Neural cell (in vitro differentiated cells): ENCODE data around the gene BMP10.

Experiments used
- EP300 ChIP-seq: fragments of 450-650 bp; conservative IDR thresholded peaks from 2 replicates; pipeline ENCODE4 v1.6.1; 2014; ENCODE audit warnings: antibody characterized with exemption, mild to moderate bottlenecking, moderate library complexity; ENCODE audit not compliant: poor library complexity, severe bottlenecking
- MXI1 ChIP-seq: fragments of 450-650 bp; conservative IDR thresholded peaks from 2 replicates; pipeline ENCODE4 v1.6.1; 2014; ENCODE audit warnings: antibody characterized with exemption, mild to moderate bottlenecking; ENCODE audit not compliant: poor library complexity, severe bottlenecking
- POLR2AphosphoS5 ChIP-seq: IDR thresholded peaks from 2 replicates; pipeline ENCODE4 v1.6.1; 2012
- RAD21 ChIP-seq: fragments of 450-650 bp; conservative IDR thresholded peaks from 2 replicates; pipeline ENCODE4 v1.6.1; 2014; ENCODE audit warnings: antibody characterized with exemption, mild to moderate bottlenecking, moderate library complexity
- SMC3 ChIP-seq: fragments of 450-650 bp; conservative IDR thresholded peaks from 2 replicates; pipeline ENCODE4 v1.6.1; 2014; ENCODE audit warnings: antibody characterized with exemption, mild to moderate bottlenecking, moderate library complexity; ENCODE audit not compliant: poor library complexity
- TAF1 ChIP-seq: IDR thresholded peaks from 2 replicates; pipeline ENCODE4 v1.6.1; 2012; ENCODE audit warnings: low read depth
- TF ChIP-seq, protein P1 (sequence below): fragments of 450-650 bp; IDR thresholded peaks from 2 replicates; pipeline ENCODE4 v1.5.1; 2014; ENCODE audit warnings: antibody characterized with exemption, mild to moderate bottlenecking, moderate library complexity; ENCODE audit not compliant: poor library complexity, severe bottlenecking
- TF ChIP-seq, protein P2 (sequence below): IDR thresholded peaks from 2 replicates; pipeline ENCODE4 v1.6.1; 2012; ENCODE audit warnings: borderline replicate concordance

DNA sequence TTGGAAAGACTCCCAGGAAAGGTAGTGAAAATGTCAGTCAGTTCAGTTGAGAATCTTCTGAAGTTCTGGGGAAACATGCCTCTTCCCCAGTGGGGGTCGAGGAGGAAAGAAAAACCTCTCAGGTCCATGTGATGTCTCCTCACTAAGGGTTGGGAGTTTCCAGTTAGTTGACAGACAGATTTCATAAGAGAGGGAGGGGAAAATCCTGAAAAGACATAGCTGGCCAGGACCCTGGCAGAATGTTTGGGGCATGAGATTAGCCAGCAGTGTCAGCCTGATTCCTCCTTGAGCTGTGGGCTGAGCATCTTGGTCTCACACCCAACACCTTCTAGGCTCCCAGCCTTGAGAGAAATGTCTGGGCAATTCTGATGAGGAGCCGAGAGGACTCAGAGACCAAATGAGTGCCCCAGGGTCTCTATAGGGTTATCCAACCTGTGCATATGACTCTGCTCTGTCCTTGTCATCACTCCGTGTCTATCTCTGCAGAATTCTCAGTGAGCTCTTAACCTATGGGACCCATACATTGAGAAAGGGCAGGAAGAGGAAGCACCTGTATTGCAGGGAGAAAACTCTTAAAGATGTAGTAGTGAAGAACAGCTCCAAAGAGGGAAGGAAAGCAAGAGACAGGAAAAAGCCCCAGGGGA, 13.9 kb downstream of the BMP10 start:
- TF ChIP-seq, protein P1, sequence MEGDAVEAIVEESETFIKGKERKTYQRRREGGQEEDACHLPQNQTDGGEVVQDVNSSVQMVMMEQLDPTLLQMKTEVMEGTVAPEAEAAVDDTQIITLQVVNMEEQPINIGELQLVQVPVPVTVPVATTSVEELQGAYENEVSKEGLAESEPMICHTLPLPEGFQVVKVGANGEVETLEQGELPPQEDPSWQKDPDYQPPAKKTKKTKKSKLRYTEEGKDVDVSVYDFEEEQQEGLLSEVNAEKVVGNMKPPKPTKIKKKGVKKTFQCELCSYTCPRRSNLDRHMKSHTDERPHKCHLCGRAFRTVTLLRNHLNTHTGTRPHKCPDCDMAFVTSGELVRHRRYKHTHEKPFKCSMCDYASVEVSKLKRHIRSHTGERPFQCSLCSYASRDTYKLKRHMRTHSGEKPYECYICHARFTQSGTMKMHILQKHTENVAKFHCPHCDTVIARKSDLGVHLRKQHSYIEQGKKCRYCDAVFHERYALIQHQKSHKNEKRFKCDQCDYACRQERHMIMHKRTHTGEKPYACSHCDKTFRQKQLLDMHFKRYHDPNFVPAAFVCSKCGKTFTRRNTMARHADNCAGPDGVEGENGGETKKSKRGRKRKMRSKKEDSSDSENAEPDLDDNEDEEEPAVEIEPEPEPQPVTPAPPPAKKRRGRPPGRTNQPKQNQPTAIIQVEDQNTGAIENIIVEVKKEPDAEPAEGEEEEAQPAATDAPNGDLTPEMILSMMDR: no peak
- TF ChIP-seq SMC3 (no peak), EP300 (no peak), RAD21 (no peak), POLR2AphosphoS5 (no peak), MXI1 (no peak), TAF1 (no peak)
- TF ChIP-seq, protein P2, sequence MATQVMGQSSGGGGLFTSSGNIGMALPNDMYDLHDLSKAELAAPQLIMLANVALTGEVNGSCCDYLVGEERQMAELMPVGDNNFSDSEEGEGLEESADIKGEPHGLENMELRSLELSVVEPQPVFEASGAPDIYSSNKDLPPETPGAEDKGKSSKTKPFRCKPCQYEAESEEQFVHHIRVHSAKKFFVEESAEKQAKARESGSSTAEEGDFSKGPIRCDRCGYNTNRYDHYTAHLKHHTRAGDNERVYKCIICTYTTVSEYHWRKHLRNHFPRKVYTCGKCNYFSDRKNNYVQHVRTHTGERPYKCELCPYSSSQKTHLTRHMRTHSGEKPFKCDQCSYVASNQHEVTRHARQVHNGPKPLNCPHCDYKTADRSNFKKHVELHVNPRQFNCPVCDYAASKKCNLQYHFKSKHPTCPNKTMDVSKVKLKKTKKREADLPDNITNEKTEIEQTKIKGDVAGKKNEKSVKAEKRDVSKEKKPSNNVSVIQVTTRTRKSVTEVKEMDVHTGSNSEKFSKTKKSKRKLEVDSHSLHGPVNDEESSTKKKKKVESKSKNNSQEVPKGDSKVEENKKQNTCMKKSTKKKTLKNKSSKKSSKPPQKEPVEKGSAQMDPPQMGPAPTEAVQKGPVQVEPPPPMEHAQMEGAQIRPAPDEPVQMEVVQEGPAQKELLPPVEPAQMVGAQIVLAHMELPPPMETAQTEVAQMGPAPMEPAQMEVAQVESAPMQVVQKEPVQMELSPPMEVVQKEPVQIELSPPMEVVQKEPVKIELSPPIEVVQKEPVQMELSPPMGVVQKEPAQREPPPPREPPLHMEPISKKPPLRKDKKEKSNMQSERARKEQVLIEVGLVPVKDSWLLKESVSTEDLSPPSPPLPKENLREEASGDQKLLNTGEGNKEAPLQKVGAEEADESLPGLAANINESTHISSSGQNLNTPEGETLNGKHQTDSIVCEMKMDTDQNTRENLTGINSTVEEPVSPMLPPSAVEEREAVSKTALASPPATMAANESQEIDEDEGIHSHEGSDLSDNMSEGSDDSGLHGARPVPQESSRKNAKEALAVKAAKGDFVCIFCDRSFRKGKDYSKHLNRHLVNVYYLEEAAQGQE: no peak
